DMS153 treated with DMSO at 0.1 percent for 48 hours (cell line): Measurements from ENCODE around the gene TAF9B.
A peak's percentile ranks its signal among the peaks of the same experiment; 100 is the strongest.
"Not testable (repeated sequence)": the region's sequence is repeated elsewhere in the genome, so short reads cannot be mapped to it uniquely, and the experiment has no call there.

Experiments used
- DNase-seq: peaks from one replicate; lab custom pipeline; 2025; ENCODE audit not compliant: unreplicated experiment; lab: John Stamatoyannopoulos, UW

Gene TAF9B, protein sequence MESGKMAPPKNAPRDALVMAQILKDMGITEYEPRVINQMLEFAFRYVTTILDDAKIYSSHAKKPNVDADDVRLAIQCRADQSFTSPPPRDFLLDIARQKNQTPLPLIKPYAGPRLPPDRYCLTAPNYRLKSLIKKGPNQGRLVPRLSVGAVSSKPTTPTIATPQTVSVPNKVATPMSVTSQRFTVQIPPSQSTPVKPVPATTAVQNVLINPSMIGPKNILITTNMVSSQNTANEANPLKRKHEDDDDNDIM

DNA sequence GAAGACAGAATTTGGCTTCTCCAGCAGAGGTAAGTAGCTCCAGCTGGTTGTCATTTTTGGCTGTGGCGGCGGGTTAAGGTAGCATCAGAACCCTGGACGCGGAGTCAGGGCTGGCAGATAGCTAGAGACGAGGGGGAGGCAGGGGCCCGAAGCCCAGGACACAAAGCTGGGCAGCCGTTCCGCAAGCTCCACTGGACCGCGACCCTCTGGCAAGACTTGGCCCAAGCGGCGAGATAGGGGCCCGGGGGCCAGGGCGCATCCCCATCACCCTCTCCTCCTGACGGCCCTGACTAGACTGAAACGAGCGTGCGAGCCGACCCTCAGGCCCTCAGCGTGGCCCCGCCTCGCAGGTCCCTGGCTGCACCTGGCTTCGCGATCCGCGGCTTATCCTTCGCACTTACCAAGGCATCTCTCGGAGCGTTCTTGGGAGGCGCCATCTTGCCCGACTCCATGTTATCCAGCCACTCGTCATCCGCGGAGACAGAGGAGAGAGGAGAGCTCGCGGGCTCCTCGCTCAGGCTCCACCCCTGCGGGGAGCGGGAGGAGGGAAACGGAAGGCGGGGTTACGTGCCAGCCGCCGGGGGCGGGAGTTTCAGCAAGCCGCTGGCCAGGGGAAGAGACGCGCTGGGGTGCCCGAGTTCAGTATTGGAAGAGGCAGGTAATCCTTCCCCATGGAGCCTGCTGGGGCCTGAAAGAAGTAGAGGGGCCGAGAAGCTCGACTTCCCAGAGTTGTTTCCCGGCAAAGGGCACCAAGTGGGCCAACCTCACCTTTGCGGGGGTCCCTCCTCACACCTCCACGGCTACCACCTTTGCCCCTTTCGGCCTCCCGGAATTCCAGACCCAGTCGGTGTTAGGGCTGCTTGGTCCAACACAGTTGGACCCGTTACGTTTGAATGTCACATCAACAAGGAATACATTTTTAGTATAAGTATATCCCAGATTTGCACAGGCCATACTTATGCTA, at the start of gene TAF9B:
TSS of gene TAF9B (minus strand) at position 491 of the 964 bp plus-strand sequence. CDS start at position 452, 39 bp downstream.
- peak; percentile 34 for DNase-seq

DNA sequence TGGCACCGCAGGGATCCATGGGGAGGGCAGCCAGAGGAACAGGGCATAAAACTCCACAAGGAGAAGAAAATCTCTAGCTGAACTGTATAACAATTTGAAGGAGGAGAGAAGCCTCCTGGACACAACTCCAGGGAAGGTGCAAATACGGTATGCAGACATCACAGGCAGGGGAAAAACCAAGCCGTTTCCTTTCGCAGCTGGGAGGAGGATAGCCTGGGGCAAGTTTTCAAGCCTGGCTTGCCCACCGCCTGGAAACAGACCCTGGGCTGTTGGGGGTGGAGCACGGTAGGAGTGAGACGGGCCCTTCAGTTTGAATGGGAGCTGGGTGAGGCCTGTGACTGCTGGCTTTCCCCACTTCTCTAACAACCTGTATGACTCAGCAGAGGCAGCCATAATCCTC, 43.4 kb upstream of the TAF9B start:
- no peak for DNase-seq

DNA sequence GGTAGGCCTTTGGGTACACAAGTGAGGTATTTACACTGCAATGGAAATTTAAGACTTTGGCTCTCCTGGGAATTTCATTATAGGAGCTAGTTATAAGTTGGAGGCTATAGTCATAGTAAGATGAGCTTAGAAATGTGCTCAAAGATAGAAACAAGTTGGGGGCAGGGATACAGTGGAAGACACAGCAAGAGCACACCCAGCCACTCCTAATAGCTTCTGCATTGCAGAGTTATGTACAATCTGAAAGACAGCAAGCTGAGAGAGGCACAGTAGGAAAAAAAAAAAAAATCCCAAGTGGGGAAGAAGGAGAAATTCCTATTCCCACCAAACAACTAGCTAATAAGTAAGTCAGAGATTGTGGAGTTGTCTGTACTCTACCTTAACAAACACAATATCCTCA, 41.9 kb upstream of the TAF9B start:
- no peak for DNase-seq

DNA sequence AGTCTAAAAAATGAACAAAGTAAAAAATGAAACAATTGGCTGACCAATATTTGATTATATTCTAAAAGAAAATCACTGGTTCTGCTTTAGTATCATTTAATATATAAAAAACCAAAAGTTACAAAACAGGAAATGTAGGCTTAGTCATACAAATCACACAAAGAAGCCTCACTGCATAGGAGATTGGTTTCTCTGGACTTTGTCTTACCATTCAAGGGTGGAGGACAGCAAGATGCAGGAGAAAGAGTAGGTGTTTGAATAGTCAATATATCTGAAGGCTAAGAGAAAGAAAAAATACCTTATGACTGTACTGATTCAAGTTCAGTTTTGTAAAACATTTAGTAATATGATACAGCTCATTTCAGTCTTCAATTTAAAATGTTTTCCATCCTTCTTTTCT, 28.6 kb upstream of the TAF9B start:
- DNase-seq, result no peak

DNA sequence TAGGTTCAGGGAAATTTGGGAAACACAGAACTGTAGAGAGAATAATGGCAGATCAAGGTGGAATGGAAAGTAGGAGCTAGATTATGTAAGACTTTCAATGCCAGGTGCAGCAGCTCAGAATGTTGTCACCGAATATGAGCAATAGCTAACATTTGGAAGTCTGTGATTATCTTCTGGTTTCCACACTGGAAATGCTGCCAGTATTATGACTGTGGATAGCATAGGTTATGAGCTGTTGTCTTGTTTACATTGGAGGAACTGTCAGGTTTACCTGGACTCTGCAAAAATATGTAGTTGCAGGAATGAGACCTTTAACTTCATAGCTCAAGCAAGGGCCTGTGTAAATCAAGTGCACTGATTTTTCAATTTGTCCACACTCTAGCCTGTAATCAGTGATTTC, 26.0 kb upstream of the TAF9B start:
- DNase-seq, result no peak

DNA sequence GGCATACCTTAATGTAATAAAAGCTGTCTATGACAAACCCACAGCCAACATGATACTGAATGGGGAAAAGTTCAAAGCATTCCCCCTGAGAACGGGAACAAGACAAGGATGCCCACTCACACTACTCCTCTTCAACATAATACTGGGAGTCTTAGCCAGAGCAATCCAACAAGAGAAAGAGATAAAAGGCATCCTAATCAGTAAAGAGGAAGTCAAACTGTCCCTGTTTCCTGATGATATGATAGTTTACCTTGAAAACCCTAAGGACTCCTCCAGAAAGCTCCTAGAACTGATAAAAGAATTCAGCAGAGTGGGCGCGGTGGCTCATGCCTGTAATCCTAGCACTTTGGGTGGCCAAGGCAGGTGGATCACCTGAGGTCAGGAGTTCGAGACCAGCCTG, 23.7 kb upstream of the TAF9B start:
- not testable (repeated sequence) for DNase-seq

DNA sequence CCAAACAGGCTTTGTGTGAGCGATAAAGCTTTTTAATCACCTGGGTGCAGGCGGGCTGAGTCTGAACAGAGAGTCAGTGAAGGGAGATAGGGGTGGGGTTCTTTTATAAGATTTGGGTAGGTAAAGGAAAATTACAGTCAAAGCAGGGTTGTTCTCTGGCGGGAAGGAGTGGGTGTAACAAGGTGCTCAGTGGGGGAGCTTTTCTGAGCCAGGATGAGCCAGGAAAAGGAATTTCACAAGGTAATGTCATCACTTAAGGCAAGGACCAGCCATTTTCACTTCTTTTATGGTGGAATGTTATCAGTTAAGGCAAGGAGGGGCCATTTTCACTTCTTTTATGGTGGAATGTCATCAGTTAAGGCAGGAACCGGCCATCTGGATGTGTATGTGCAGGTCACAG, 21.3 kb upstream of the TAF9B start:
- DNase-seq, result not testable (repeated sequence)

DNA sequence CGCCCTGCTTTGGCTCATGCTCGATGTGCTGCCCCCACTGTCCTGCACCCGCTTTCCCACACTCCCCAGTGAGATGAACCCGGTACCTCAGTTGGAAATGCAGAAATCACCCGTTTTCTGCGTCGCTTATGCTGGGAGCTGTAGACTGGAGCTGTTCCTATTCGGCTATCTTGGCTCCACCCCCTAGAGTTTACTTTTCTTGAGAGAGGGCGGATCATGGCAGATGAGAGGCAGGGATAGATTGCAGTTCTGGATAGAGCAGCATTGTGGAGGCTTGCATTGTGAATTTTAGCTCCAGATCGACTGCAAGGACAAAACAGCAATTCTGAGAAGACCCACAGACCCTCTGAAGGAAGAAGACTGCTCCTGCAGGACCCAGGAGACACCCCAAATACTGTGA, 18.4 kb upstream of the TAF9B start:
- DNase-seq, result not testable (repeated sequence)

DNA sequence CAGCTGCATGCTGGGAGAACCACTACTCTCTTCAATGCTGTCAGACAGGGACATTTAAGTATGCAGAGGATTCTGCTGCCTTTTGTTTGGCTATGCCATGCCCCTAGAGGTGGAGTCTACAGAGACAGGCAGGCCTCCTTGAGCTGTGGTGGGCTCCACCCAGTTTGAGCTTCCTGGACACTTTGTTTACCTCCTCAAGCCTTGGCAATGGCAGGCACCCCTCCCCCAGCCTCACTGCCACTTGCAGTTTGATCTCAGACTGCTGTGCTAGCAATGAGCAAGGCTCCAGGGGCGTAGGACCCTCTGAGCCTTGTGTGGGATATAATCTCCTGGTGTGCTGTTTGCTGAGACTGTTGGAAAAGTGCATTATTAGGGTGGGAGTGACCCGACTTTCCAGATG, 17.9 kb upstream of the TAF9B start:
- not testable (repeated sequence) for DNase-seq

DNA sequence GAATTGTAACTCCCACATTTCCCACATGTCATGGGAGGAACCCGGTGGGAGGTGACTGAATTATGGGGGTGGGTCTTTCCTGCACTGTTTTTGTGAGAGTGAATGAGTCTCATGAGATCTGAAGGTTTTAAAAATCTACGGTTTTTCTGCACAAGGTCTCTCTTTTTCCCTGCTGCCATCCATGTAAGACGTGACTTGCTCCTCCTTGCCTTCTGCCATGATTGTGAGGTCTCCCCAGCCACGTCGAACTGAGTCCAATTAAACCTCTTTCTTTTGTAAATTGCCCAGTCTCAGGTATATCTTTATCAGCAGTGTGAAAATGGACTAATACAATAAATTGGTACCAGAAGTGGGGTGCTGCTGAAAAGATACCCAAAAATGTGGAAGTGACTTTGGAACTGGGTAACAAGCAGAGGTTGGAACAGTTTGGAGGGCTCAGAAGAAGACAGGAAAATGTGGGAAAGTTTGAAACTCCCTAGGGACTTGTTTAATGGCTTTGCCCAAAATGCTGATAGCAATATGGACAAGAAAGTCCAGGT, 7.6 kb upstream of the TAF9B start:
- not testable (repeated sequence) for DNase-seq

DNA sequence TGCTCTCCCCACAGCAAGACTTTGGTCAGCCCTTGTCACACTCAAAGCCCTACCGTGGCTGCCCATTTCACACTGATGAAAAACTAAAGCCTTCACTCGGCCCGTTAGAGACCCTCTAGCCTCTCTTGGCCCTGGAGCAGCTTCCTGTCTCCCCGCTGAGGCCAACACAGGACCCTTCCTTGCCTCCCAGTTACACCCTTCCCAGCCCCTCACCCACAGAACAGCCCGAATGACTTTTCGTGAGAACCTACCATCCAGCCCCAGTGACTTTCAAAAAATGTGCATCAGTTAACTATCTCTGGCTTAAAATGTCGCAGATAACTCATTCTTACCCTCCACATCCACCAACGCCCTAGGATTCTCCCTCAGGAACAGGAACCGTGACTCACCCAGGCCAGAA, 756 bp upstream of the TAF9B start:
- DNase-seq, result no peak

DNA sequence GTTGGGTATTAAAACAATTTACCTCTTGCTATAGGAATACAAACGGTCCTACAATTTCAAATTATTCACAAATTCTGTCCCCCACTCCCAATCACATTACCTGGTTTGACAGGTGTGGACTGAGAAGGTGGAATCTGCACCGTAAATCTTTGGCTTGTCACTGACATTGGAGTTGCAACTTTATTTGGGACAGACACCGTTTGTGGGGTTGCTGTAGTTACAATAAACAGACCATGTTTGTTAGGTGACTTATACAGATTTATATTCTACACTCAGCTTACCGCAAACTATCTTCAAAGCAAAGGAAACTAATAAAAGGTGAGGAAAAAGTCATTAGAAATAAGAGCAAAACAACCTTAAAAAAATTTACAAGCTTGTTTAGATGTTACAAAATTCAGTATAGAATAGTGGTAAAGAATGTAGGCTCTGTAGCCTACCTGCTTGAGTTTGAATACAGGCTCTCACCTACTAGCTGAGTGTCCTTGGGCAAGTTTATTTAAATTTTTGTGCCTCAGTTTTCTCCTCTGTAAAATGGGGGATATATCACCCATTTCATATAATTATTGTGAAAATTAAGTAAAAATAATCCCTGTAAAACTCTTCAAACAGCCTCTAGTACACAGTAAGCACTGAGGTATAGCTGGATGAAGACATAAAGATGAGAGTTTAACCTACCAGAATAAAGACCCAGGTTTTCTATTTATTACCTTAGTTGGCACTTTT, 6.1 kb downstream of the TAF9B start:
- no peak for DNase-seq

DNA sequence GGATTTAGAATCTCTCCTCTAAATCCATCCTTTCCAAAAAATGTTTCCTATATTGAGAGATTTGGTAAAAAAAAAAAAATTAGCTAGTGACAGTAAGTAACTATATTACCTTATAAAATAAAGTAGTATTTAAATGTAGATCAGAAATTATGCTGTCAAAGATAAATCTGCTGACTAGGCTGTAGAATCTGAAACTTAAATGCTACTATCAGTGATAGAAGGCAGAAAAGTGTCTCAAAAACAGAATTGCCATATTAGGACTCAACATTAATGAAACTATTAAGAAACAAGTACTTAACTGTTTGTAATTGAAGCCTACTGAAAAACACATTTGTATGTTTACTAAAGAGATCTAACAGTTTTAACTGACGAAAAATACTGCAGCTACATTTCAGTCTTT, 8.3 kb downstream of the TAF9B start:
- no peak for DNase-seq

DNA sequence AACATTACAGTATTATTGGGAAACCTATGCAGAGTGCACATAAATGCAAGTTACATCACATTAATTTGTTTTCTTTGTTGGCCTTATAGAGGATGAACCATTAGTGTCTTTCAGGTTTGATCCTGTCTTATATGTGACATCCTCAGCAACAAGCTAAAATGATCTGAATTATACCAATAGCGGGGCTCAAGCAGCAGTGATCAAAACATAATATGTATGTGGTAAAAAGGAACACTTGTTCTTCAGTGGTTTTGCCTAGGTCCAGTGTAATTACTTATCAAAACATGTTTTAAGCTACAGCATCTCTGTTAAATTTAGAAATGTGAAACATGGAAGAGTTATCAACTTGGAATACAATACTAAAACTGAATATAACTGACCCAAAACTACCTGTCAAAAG, 9.1 kb downstream of the TAF9B start:
- DNase-seq, result no peak

DNA sequence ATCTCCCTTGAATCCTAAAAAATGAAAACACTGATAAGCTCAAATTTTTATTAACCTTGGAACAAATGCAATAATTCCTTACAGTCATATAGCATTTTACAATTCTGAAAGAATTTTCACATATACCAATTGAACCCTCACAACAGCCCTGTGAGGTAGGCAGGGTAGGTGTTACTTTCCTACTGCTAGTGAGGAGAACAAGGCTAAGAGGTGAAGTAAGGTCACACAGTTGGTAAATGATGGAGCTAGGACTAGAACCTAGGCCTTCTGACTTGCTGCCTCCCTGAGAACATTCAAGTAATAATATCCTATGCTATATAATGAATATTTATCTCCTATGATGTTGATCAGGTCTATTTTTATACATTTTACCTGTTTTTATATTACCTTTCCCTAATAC, 9.7 kb downstream of the TAF9B start:
- DNase-seq, result no peak

DNA sequence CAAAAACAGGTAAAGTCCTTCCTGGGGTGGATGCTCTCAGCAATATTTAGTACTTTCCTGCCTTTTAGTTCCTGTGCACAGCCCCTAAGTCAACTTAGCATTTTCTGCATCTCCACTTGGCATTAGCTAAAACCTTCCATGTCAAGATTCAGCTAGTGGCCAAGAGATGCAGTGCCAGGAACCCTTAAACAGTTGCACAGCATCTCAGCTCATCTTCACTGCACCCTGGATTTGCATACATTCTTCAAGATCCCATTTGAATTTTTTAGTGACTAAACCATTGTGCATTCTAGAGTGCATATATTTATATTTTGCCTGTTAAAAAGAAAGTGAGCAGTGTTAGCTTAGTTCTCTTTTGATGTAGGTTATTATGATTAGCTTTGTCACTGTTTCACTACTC, 13.7 kb downstream of the TAF9B start:
- DNase-seq, result not testable (repeated sequence)

DNA sequence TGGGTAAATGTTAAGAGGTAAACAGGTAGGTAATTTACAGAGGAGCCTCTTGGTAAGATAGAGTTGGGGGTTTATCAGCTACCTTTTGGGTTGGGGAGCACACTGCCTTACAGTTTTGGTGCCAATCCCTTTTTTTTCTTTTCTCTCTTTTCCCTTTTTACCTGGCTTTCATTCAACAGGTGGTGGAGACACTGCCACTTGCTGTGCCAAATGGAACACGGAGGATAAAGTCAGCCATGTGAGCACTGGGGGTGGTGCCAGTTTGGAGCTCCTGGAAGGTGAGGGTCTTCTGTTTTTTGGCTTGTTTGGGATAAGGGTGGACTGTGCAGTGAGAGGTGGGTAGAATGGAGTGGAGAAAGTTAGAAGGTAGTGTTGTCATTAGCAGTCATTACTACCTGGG, 14.3 kb downstream of the TAF9B start:
- no peak for DNase-seq

DNA sequence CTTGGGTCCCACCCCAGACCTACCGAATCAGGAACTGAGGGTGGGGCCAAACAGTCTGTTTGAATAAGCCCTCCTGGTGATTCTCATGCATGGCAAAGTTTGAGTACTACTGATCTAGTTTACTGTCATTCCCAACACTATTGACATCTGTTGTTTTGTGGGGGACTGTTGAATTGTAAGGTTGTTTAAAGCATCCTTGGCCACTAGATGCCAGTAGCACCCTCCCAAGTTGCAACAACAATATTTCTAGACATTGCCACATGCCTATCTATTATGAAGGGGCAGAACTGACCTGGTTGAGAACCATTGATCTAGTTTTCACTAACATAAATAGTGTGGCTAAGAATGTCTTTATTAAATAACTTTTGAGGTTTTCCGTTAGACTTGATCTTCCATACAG, 15.1 kb downstream of the TAF9B start:
- no peak for DNase-seq

DNA sequence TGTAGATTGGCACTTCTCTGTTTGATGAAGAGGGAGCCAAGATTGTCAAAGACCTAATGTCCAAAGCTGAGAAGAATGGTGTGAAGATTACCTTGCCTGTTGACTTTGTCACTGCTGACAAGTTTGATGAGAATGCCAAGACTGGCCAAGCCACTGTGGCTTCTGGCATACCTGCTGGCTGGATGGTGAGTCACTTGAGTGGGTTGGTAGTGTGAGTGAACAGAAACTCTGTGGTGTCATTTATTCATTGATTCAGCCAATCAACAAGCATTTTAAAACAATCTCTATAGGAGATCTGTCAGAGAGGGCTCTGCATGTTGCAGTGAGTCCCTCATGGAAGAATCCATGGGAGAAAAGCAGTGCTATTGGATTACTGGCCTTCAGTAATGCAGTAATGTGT, 16.3 kb downstream of the TAF9B start:
- DNase-seq, result no peak

DNA sequence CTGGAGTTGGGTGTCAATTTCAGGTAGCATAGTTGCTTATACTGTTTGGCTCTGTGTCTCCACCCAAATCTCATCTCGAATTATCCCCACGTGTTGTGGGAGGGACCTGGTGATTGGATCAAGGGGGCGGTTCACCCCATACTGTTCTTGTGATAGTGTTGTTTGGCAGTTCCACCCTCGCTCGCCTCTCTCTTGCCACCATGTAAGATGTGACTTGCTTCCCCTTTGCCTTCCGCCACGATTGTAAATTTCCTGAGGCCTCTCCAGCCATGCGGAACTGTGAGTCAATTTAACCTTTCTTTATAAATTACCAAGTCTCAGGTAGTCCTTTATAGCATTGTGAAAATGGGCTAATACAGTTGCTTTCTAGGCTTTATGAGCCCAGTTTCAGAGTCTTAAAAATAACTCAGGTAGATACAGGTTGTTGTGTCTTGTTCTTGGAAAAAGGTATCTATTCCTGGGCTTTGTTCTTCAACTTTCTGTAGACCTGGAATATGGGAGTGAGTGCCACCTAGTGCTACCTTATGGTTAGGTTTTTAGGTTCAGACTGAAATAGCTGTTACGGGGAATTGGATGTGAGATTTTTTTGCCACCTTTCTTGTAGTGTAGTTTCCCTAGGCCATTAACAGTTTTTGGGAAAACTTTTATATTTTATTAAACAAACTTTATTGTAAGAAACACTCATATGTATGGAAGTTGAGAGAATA, 19.8 kb downstream of the TAF9B start:
- DNase-seq, result no peak

DNA sequence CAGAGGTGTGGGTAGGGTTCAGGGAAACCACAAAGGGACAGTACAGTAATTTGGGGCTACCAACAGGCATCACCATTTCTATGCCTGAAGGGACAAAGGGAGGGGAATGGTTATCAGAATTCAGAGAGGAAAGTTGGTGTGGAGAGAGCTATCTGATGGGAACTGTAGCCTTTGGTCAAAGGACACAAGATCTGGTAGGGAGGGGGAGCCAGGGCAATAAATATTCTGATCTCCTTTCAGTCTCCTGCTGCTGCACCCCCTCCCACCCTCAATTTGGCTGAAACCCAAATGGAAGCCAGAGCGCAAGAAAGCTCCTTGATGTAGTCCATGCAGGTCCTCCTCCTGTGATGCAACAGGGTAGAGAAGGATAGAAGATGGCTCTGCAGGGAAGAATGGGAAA, 20.8 kb downstream of the TAF9B start:
- DNase-seq, result no peak
